ENCODE data around the gene C6orf89.

GRCh38 chr6:36841756-36842155 lies 44.0 kb upstream of the C6orf89 start:
- TF ChIP-seq POLR2A (IDR thresholded peaks at IDR 0.05), result no peak
- TF ChIP-seq, protein P1, sequence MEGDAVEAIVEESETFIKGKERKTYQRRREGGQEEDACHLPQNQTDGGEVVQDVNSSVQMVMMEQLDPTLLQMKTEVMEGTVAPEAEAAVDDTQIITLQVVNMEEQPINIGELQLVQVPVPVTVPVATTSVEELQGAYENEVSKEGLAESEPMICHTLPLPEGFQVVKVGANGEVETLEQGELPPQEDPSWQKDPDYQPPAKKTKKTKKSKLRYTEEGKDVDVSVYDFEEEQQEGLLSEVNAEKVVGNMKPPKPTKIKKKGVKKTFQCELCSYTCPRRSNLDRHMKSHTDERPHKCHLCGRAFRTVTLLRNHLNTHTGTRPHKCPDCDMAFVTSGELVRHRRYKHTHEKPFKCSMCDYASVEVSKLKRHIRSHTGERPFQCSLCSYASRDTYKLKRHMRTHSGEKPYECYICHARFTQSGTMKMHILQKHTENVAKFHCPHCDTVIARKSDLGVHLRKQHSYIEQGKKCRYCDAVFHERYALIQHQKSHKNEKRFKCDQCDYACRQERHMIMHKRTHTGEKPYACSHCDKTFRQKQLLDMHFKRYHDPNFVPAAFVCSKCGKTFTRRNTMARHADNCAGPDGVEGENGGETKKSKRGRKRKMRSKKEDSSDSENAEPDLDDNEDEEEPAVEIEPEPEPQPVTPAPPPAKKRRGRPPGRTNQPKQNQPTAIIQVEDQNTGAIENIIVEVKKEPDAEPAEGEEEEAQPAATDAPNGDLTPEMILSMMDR (IDR thresholded peaks at IDR 0.05), result no peak

All from Peyer's patch (tissue), 4 donors.